H54 (cell line): ENCODE data around the gene WDFY4.

Experiments
- DNase-seq: peaks from one replicate; pipeline ENCODE4 v3.0.0; 2011; ENCODE audit warnings: low spot score, mixed read lengths; ENCODE audit not compliant: insufficient read length
- FAIRE-seq: peaks from 3 replicates; lab custom pipeline; 2011; peaks lifted over from hg19 to GRCh38; lab: Jason Lieb, UNC
- POLR2A ChIP-seq: IDR thresholded peaks from 2 replicates; pipeline ENCODE4 v1.6.1; 2011; ENCODE audit warnings: low read depth, mild to moderate bottlenecking, low read length

WDFY4 gene

DNA sequence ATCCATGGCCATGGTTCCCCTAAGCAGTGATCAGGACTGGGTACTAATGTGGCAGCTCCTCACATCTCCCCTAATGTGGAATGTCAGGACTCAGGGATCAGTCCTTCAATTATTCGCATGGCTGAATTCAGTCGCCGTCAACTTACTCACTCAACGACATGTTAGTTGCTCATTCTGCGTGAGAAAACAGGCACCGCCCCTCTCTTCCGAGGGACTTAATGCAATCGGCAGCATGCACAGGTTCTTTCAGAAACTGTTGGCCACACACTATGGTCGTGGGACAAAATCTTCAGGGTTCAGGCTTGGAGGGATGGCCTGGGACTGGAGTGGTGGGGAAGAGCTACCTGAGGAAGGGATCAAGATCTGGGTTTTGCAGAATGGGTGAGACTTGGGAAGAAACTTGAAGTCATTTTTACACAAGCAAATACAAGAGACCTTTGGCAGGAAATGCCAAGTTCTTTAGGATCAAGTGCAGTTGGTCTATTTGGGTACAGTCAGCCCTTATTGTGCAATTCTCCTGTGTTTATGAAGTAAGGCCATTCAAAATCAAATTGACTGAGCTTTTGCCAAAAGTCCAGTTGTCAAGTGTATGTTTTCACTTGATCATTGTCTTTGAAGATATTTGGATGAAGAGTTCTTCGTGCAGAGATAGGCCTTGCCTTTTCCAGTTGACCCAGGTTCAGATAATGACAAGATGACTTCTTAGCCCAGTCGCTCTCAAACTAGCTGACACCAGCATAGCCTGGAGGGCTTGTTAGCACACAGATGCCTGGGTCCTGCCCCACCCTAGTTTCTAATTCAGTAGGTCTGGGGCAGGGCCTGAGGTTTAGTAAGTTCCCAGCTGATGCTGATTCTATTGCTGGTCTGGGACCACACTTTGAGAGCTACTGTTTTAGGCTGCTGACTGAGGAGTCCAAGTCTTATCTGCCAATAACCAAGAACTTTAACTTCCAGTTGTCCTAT is 206.5 kb downstream of the WDFY4 start:
- no peak for DNase-seq
- no peak for FAIRE-seq
- no peak for TF ChIP-seq POLR2A

DNA sequence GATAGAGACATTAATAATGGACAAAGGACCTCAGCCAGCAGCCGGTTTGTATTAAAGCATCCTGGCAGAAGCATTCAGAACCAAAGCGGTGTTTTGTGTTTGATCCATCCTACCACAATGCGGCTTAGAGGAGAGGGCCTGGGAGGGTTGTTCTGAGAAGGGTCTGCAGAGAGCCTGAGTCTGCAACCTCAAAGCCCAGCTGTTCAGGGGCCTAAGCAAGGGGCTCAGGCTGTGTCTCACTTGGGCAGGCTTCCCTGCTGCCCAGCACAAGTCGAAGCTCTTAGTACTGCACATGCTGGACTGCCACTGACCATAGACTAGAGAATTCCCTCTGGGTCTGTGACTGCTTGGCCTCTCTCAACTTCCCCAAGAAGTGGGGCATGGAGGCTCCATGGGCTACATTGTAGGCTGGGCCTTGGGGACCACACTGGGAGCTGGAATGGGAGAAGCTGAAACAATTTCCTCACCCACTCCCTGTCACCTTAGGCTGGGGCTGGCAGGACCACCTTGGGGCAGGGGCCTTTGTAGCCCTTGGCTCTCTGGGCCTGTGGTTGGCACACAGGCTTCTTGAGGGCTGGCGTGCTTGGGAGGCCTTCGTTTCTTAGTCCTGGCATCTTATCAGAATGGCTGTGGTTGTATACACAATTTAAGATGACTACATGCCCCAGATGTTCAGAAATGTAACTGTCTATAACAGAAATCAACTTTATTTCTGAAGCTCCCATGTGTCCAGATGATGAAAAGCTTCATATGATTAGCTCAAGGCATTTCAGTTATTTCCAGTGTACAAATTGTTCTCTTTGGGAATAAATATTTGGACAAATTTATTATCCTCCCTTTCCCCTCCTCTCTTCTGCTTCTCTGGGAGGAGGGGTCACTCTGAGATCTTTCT is 210.5 kb downstream of the WDFY4 start:
- DNase-seq: no peak
- no peak for TF ChIP-seq POLR2A
- FAIRE-seq: no peak

DNA sequence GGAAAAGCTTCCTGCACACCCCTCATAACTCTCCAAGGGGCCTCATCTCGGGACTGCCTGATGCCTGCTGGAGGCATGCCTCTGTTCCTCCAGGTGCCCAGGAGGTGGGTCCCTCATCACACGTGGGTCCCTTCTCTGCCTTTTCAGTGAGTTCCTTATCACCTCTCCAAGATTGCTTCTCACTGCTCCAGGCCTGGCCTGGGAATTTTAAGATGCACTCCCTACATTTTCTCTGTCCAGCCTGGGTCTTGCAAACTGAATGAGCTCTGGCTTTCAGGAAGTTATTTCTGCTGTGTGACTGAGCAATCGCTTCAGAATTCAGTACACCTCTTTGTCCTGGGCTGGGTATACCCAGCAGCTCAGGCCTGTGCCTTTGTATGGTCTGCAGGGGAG is 211.1 kb downstream of the WDFY4 start:
- FAIRE-seq: no peak
- no peak for TF ChIP-seq POLR2A
- no peak for DNase-seq

DNA sequence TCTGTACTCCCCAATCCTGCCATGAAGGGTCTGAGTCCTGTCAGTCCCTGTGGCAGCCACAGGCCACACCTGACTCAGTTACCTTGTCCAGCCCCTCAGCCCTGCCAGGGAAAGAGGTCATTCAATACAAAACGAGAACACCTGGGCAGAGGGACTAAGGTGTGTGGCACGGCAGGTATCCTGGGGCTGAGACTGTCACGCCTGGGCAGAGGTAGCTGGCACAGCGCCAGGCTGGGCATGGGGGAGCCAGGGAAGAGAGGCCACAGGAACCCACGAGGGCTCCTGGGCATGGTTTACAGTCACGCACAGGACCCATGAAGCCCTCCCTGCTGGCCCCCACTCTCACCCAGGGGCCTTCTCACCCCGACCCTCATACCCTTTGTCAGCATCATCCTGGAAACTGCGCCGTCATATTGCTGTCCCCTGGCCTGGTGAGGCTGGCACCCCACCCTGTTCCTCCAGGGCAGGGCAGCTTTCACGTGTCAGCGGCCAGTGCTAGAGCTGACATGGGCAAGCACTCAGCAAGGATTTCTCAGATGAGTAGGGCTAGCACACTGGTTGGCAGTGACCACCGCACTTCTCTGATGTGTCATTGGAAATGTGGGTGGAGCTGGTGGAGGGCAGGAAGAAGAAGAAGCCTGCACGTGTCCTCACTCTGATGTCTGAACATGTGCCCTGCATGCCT is 212.2 kb downstream of the WDFY4 start:
- FAIRE-seq: no peak
- no peak for TF ChIP-seq POLR2A
- no peak for DNase-seq

DNA sequence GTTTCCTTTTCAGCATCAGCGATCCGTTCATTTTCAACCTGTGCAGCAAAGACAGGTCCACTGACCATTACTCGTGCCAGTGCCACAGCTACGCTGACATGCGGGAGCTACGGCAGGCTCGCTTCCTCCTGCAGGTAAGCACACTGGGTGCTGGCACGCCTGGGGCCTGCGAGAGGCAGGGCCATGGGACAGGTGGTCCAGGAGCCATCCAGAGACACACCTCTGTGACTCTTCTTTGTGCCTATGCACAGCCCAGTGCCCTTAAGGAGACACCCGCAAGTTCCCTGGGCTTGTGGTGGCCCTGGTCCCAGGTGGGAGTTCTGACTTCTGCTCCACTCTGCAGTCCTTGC is 212.7 kb downstream of the WDFY4 start:
- no peak for FAIRE-seq
- no peak for DNase-seq
- TF ChIP-seq POLR2A: no peak

DNA sequence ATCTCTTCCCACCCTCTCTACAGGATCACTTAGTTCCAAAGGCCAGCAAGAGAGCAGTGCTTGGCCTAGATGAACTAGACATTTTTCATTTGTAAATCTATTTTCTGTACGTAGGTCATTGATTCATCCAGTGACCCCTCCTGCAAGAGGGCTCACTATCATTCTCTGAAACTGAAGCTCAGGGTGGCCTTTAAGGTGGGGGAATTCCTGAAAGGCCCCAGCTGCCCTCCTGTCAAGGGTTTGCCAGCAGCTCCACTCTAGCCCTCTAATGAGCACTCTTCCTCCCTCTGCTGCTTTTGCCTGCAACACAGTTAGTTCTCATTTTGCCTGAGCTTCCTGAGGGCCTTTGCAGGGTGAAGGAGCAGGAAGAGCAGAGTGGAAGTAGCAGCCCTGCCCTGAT is 213.8 kb downstream of the WDFY4 start:
- no peak for FAIRE-seq
- no peak for TF ChIP-seq POLR2A
- DNase-seq: no peak

DNA sequence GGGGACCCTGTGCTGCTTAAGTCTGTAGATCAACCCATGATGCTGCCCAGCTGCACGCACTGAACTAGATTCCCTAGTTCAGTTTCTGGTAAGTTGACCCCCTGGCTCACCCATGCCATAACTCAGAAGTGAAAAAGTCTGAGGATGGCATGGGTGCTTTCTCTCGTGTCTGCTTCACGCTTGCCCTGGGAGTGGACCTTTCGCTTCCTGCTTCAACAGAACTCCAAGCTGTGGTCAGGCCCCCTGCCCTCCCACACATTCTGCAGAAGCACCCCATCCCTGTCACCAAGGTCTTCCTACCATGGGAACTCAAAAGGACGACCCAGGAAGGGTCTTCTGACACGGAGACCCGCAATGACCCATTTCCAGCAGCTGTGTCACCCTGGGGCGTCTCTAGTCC is 215.1 kb downstream of the WDFY4 start:
- TF ChIP-seq POLR2A: no peak
- no peak for FAIRE-seq
- no peak for DNase-seq

DNA sequence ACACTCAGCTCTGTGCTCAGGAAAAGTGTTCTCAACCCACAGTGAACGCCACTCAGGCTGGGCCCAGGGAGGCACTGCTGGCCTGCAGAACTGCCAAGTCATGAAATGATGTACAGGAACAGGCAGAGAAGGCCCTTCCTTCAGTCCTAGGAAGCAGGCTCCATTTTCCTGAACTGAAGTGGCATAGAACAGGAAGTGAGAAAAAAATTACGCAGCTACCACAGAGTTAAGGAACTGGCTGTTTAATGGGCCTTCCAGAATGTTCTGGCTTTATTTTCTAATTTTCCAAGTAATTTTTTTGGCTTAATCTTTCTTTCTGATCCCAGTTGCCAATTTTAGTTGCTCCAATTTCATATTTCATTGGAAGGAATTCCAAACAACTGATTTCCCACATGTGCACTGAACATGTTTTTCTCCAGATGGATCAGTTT is 215.7 kb downstream of the WDFY4 start:
- DNase-seq (no peak), FAIRE-seq (no peak)
- TF ChIP-seq POLR2A: no peak

DNA sequence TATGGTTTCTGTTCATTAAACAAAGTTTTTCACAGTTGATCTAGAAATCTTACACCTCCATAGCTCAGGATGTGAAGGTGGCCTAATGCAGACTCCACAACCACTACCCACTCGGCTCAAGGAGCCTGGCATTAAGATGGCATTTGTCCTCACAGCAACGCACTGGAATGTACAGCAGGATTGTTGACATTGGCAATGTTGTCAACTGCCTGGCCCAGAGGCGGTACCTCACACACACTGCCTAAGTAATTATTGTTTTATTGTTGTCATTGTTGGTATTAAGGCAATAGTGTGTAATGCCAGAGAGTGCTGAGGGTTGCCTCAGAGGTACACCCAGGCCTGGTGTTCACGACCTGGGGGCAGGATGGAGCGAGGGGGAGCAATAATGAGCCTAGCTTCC is 216.6 kb downstream of the WDFY4 start:
- TF ChIP-seq POLR2A: no peak
- FAIRE-seq: no peak
- DNase-seq: no peak

DNA sequence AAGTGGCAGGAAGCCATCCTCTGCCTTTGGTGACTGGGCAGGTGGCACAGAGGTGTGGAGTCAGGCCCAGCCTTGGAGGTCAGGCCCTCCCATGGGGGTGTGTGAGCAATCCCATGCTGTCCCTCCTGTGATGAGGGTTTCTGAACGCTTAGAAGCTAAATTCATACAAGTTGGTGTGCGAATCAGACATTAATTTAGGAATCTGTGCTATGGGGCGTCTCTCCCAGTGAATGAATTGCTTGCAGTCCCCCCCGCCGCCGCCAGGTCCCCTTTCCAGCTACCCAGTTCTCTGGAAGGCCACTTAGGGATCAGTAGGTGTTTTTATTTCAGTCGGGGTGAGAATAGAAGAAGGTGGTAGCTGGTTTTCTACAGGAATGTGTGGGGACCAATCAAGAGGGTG is 217.4 kb downstream of the WDFY4 start:
- no peak for FAIRE-seq
- TF ChIP-seq POLR2A: no peak
- no peak for DNase-seq

DNA sequence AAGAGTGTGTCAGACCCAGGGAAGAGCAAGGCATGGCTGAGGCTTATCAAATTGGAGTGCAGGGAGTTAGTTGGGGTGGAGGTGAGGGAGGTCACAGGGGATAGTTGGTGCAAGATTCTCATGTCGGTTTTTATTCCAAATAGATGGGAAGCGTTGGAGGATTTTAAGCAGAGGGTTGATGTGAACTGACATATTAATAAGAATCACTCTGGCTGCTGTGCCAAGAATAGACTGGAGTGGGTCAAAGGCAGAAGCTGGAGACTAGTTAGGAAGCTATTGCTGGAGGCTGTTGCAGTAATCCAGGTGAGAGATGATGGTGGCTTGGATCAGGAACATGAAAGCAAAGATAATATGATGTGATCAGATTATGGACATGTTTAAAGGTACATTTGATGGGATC is 218.5 kb downstream of the WDFY4 start:
- DNase-seq (no peak), FAIRE-seq (no peak)
- no peak for TF ChIP-seq POLR2A

DNA sequence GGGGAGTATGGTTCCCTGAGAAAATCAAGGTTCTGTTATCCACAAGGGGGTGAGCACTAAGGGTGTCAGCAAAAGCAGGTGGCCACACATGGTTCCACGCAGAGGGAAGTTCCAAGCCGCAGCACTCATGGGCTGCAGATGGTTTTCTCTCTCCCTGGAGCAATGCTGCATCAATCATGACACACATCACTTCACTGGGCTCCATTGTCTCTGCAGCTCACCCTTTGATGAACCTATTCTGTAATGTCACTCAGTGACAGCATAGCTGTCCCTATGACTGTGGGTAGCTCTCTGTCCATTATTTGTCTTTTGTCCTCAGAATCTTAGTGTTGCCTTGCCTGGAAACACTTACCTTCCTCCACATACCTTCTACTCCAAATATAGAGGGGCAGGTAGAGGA is 220.2 kb downstream of the WDFY4 start:
- TF ChIP-seq POLR2A: no peak
- no peak for FAIRE-seq
- no peak for DNase-seq

DNA sequence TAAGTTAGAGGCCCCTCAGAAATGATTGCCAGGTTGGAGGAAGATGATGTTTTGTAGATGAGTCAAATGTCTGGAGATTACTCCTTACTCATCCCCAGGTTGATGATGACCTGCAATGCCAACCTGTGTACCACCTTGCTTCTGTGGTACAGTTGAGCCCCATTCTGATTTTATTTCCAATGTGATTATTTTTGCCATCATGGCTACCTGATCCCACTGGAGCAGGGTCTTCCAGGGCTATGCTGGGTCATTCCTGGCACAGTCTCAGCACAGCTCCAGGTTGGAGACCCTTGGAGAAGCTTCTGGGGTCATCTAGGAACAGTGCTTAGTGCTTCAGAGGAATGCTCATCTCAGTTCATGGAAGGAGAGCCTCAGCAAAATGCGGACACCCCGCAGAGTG is 220.6 kb downstream of the WDFY4 start:
- FAIRE-seq (no peak), DNase-seq (no peak)
- TF ChIP-seq POLR2A: no peak

DNA sequence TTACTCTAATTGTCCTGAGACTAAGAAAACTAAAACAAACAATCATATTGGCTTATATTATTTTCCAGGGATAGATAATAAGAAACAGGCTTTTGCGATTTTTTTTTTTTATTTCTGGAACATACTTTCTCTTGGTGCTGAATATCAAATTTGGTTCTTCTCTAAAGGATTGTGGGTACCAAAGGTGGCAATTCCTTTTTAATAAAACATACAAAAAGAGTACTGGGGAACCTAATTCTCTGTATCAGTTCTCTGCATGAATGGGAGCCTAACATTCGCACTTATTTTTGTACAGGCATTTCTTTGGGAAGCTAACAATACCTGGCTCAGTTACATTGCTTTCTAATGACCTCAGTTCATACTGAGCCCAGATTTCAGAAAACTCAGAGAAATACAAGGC is 222.2 kb downstream of the WDFY4 start:
- no peak for FAIRE-seq
- no peak for TF ChIP-seq POLR2A

More for the DNA sequence above, 222.2 kb downstream of the WDFY4 start:
- no peak for DNase-seq
